Common myeloid progenitor, CD34-positive (primary cell): ENCODE data around the gene CSNK1D.
"Not testable (repeated sequence)": the region's sequence is repeated elsewhere in the genome, so short reads cannot be mapped to it uniquely, and the experiment has no call there.

Experiments
- CTCF ChIA-PET: fragments of 350-600 bp; sonication (Branson Sonifier 250); formaldehyde crosslinking; loops from one replicate; lab custom pipeline; 2021; ENCODE audit warnings: antibody characterized with exemption; lab: Charles Lee
- POLR2A ChIA-PET: fragments of 350-600 bp; sonication (Branson Sonifier 250); formaldehyde crosslinking; loops from one replicate; lab custom pipeline; 2021; ENCODE audit warnings: antibody characterized with exemption; lab: Charles Lee
- DNase-seq, 3 donors: peaks; one replicate each; pipeline versions ENCODE4 v3.0.0 to v3.0.0-alpha.2; 2013
- H3K27ac ChIP-seq, 2 experiments: 1 replicate in 1 of 2; 2 replicates in 1 of 2; pipeline ENCODE4 v1.7.0; 2013; ENCODE audit warnings: inconsistent platforms in 2 of 2, low read length in 2 of 2, mild to moderate bottlenecking in 2 of 2, low read depth in 1 of 2, moderate library complexity in 1 of 2; ENCODE audit not compliant: severe bottlenecking in 2 of 2, insufficient read depth in 1 of 2, poor library complexity in 1 of 2
- H3K27me3 ChIP-seq, 5 experiments: replicated peaks in 2 of 5; 1 replicate in 3 of 5; 2 replicates in 2 of 5; pipeline versions ENCODE4 v1.6.1 to v1.7.0; 2013; ENCODE audit warnings: low read length in 4 of 5, mild to moderate bottlenecking in 2 of 5, moderate library complexity in 2 of 5, inconsistent platforms in 1 of 5; ENCODE audit not compliant: insufficient read depth in 5 of 5, control insufficient read depth in 4 of 5
- H3K36me3 ChIP-seq, 4 experiments: 1 replicate in 2 of 4; 2 replicates in 2 of 4; pipeline versions ENCODE4 v1.6.1 to v1.7.0; 2013; ENCODE audit warnings: low read length in 3 of 4, control low read depth in 1 of 4, mild to moderate bottlenecking in 1 of 4; ENCODE audit not compliant: control insufficient read depth in 4 of 4, insufficient read depth in 4 of 4
- H3K4me1 ChIP-seq, 4 experiments: 1 replicate in 3 of 4; 2 replicates in 1 of 4; pipeline versions ENCODE4 v1.6.1 to v1.7.1; 2013; ENCODE audit warnings: low read length in 3 of 4, mild to moderate bottlenecking in 3 of 4, control low read depth in 1 of 4, inconsistent platforms in 1 of 4, moderate library complexity in 1 of 4; ENCODE audit not compliant: control insufficient read depth in 4 of 4, insufficient read depth in 4 of 4; ENCODE audit errors: control extremely low read depth in 1 of 4
- H3K4me3 ChIP-seq, 7 experiments: 1 replicate in 4 of 7; 2 replicates in 3 of 7; pipeline versions ENCODE4 v1.5.1 to v1.7.0; 2013; ENCODE audit warnings: mild to moderate bottlenecking in 7 of 7, low read length in 6 of 7, moderate library complexity in 6 of 7, inconsistent platforms in 2 of 7, low read depth in 2 of 7, control low read depth in 1 of 7; ENCODE audit not compliant: insufficient read depth in 4 of 7, control insufficient read depth in 1 of 7; ENCODE audit errors: extremely low read depth in 1 of 7
- H3K9me3 ChIP-seq, 5 experiments: 1 replicate in 4 of 5; 2 replicates in 1 of 5; pipeline versions ENCODE4 v1.6.1 to v1.7.1; 2013; ENCODE audit warnings: low read length in 4 of 5, mild to moderate bottlenecking in 2 of 5, inconsistent platforms in 1 of 5, low read depth in 1 of 5, moderate library complexity in 1 of 5; ENCODE audit not compliant: control insufficient read depth in 4 of 5, insufficient read depth in 2 of 5; ENCODE audit errors: control extremely low read depth in 1 of 5
- WGBS: methylation state at CpG from one replicate; pipeline ENCODE4 v1.1.5; 2013; ENCODE audit not compliant: insufficient coverage; 5-methylcytosine and 5-hydroxymethylcytosine counted together

The CSNK1D gene

DNA sequence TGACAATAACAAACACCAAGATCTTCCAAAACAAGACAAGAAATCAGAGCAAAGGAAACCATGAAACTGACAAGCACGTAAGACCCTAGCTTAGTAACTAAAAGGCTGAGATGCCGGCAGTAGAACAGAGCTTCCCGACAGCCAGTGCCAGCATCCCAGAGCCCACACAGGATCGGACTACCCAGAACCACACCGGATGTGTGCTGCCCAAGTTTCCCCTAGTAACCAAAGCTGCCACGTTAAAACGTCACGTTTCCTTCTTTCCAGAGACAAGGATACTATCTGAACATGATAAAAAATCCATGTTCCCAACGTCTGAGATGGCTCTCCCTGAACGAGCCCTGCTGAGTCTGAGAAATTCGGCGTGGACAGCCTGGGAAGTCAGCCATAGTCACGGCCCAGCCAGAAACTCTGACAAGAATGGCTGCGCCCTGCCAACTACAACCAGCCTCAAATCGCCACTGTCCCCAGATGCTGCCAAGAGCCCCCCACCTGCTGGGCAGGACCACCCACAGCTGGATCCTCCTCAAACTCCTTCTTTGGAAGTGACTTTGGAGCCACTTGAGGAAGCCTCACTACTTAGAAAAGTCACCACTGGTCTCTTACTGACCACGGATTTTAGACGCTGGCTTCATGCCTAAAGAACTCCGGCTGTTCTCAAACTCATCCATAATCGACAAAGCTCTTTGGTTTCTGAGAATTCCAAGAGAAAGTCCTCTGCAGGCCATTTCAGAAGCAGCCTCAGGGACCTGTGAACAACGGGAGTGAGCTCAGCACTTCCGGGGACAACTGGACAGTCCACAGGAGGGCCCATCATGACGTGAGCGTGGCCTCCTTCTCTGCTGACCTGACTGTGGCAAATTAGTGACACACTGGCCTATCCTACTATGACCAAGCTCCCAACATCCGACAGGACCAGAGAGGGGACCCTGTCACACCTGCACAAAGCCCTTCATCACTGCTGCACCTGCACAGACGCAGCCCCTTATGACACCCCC, 77.5 kb downstream of the CSNK1D start:
- H3K36me3 ChIP-seq = peaks cover 4 to 60% (median 24%) of the 10 kb centered on the region in 4 experiments
- peaks cover 0 to 14% (median 12%) of the 10 kb centered on the region in 4 experiments for H3K4me1 ChIP-seq
- DNase-seq = no peak
- no peak overlapping the region for H3K4me3 ChIP-seq
- H3K27me3 ChIP-seq = no peaks in the 10 kb centered on the region
- no peak overlapping the region for H3K27ac ChIP-seq
- ChIA-PET CTCF (no interaction called here), POLR2A (no interaction called here)
- H3K9me3 ChIP-seq = no peaks in the 10 kb centered on the region
- 98% methylated on average over 25 of the region's 25 CpGs for WGBS

- no peak overlapping the region for H3K27ac ChIP-seq
These were observed 78.7 kb downstream of the CSNK1D start for GRCh38 chr17:82194765-82195164.

GRCh38 chr17:82193520-82194220, 79.8 kb downstream of the CSNK1D start:
- WGBS = 100% methylated on average over 5 of the region's 16 CpGs
- H3K9me3 ChIP-seq = no peaks in the 10 kb centered on the region
- no peak overlapping the region for H3K4me3 ChIP-seq
- CTCF ChIA-PET = interaction anchor here (1.2 kb wide), 1 partner anchor 11 kb away, joined by 4 read pairs; no protein-coding TSS in a partner anchor
- DNase-seq = no peak
- no peaks in the 10 kb centered on the region for H3K27me3 ChIP-seq
- no peak overlapping the region for H3K27ac ChIP-seq
- H3K4me1 ChIP-seq = no peaks in the 10 kb centered on the region
- POLR2A ChIA-PET = interaction anchor here (0.6 kb wide), 1 partner anchor 228 kb away, joined by 3 read pairs; no protein-coding TSS in a partner anchor
- H3K36me3 ChIP-seq = peaks cover 4 to 57% (median 26%) of the 10 kb centered on the region in 4 experiments

More at GRCh38 chr17:82194765-82195164, 78.7 kb downstream of the CSNK1D start:
- no peak for DNase-seq
- ChIA-PET CTCF (interaction anchor here (1.2 kb wide), 1 partner anchor 10 kb away, joined by 4 read pairs; no protein-coding TSS in a partner anchor), POLR2A (no interaction called here)
- no peaks in the 10 kb centered on the region for H3K27me3 ChIP-seq
- WGBS = 98% methylated on average over 16 of the region's 16 CpGs
- H3K4me3 ChIP-seq = no peak overlapping the region
- peaks cover 4 to 60% (median 26%) of the 10 kb centered on the region in 4 experiments for H3K36me3 ChIP-seq
- peaks cover 0 to 2% (median 1%) of the 10 kb centered on the region in 4 experiments for H3K4me1 ChIP-seq
- no peaks in the 10 kb centered on the region for H3K9me3 ChIP-seq

- H3K27me3 ChIP-seq, H3K9me3 ChIP-seq, DNase-seq, POLR2A ChIA-PET, H3K4me3 ChIP-seq, H3K4me1 ChIP-seq, H3K27ac ChIP-seq, CTCF ChIA-PET: not testable (repeated sequence)
- WGBS = 94% methylated on average over 4 of the region's 6 CpGs
- H3K36me3 ChIP-seq = peaks cover 4 to 58% (median 27%) of the 10 kb centered on the region in 4 experiments
These were observed 80.5 kb downstream of the CSNK1D start for GRCh38 chr17:82193050-82193449.
